Spleen (tissue), 11 donors: ENCODE results near the gene WNT2B. TPM values are rescaled to one million over a fixed set of nuclear protein-coding genes. Genes with fewer than 3 reads are reported as not detected.

Source experiments
- DNase-seq: peaks from one replicate; pipeline ENCODE4 v3.0.0-alpha.2; 2020
- H3K27ac ChIP-seq, 8 donors: fragments of 200-600 bp; sonication (generic) in 7 of 8; 1 replicate in 4 of 8; 2 replicates in 4 of 8; pipeline versions ENCODE4 v1.5.0 to v1.8.0; 2016 to 2021; ENCODE audit warnings: inconsistent platforms in 4 of 8, mild to moderate bottlenecking in 4 of 8, moderate library complexity in 1 of 8
- H3K27me3 ChIP-seq, 7 donors: fragments of 200-600 bp; sonication (generic) in 6 of 7; replicated peaks in 1 of 7; 1 replicate in 4 of 7; 2 replicates in 3 of 7; pipeline versions ENCODE4 v1.5.0 to v1.8.0; 2016 to 2021; ENCODE audit warnings: inconsistent platforms in 3 of 7, mild to moderate bottlenecking in 1 of 7
- H3K36me3 ChIP-seq, 6 donors: fragments of 200-600 bp; sonication (generic) in 5 of 6; 1 replicate in 4 of 6; 2 replicates in 2 of 6; pipeline versions ENCODE4 v1.5.0 to v1.8.0; 2016 to 2021; ENCODE audit warnings: inconsistent platforms in 2 of 6
- H3K4me1 ChIP-seq, 6 donors: fragments of 200-600 bp; sonication (generic) in 5 of 6; 1 replicate in 3 of 6; 2 replicates in 3 of 6; pipeline versions ENCODE4 v1.5.0 to v1.8.0; 2016 to 2021; ENCODE audit warnings: inconsistent platforms in 3 of 6
- H3K4me3 ChIP-seq, 8 donors: fragments of 200-600 bp; sonication (generic) in 7 of 8; 1 replicate in 4 of 8; 2 replicates in 4 of 8; pipeline versions ENCODE4 v1.5.0 to v1.8.0; 2016 to 2021; ENCODE audit warnings: inconsistent platforms in 4 of 8, mild to moderate bottlenecking in 4 of 8, moderate library complexity in 2 of 8
- H3K9me3 ChIP-seq, 8 donors: fragments of 200-600 bp; sonication (generic) in 7 of 8; 1 replicate in 4 of 8; 2 replicates in 4 of 8; pipeline versions ENCODE4 v1.5.0 to v1.8.0; 2016 to 2021; ENCODE audit warnings: inconsistent platforms in 4 of 8
- CTCF ChIP-seq, 11 experiments: fragments of 200-600 bp in 7 of 11; fragments of 450-650 bp in 4 of 11; sonication (generic) in 4 of 11; IDR thresholded peaks in 8 of 11; conservative IDR thresholded peaks in 3 of 11; 1 replicate in 7 of 11; 2 replicates in 4 of 11; pipeline versions ENCODE4 v1.4.0 to v1.8.0; 2016 to 2021; ENCODE audit warnings: antibody characterized with exemption in 11 of 11, inconsistent platforms in 4 of 11, mild to moderate bottlenecking in 1 of 11
- POLR2A ChIP-seq, 3 donors: fragments of 450-650 bp; IDR thresholded peaks; one replicate each; pipeline ENCODE4 v1.5.1; 2017; ENCODE audit warnings: antibody characterized with exemption in 3 of 3, mild to moderate bottlenecking in 1 of 3
- POLR2AphosphoS5 ChIP-seq, 3 donors: sonication (generic); formaldehyde crosslinking; IDR thresholded peaks; one replicate each; pipeline ENCODE4 v1.5.1; 2017; ENCODE audit warnings: antibody characterized with exemption in 3 of 3
- WGBS, 5 donors: extraction: QIAGEN DNeasy Blood & Tissue Kit in 3 of 5; methylation state at CpG; one replicate each; pipeline versions ENCODE4 v1.1.5 to v1.1.7; 2013 to 2018; 5-methylcytosine and 5-hydroxymethylcytosine counted together
- intact Hi-C: fragments of 100-400 bp; cut with DNase I; formaldehyde crosslinking; loops from one replicate; pipeline ENCODE4 v1.15.0; 2023; ENCODE audit warnings: low total_unique reads
- microRNA-seq, 3 donors: library from miRNA; unstranded; fragments of <30 nt; microRNA quantifications; one replicate each; pipeline versions ENCODE4 to v1.1.0, GENCODE V29; 2019 to 2020
- polyA plus RNA-seq, 3 donors: library from polyadenylated mRNA; stranded (reverse); fragments of 200-250 nt; gene quantifications; one replicate each; pipeline ENCODE4 v1.2.1, GENCODE V29; 2013
- total RNA-seq, 7 donors: library from RNA; depleted of rRNA in 3 of 7; stranded (reverse); fragments of >200 nt in 3 of 7; fragmentation: NEBNext Ultra II Directional in 4 of 7; extraction: Animal tissue kit (Norgen Biotek cat#: 25700) in 4 of 7; gene quantifications; one replicate each; pipeline versions ENCODE4 v1.1.0 to v1.2.1, GENCODE V29; 2016 to 2021
- donor health status: healthy with polysubstance abuse.
- donor health status: DM: no; HTN: no; CAD: no; lungs with moderate emphysema.
- donor health status: DM: no; HTN: no; CAD: no.
- donor health status: Bipolar disorder and iron deficiency.
- donor health status: healthy.
- donor health status: DM: no; HTN: no; CAD: no.
- donor health status: DM: yes; HTN: yes; CAD: no.

The WNT2B gene
- total and polyA plus RNA-seq, 10 donors: 0.36 to 5.8 (median 1.1) TPM

DNA sequence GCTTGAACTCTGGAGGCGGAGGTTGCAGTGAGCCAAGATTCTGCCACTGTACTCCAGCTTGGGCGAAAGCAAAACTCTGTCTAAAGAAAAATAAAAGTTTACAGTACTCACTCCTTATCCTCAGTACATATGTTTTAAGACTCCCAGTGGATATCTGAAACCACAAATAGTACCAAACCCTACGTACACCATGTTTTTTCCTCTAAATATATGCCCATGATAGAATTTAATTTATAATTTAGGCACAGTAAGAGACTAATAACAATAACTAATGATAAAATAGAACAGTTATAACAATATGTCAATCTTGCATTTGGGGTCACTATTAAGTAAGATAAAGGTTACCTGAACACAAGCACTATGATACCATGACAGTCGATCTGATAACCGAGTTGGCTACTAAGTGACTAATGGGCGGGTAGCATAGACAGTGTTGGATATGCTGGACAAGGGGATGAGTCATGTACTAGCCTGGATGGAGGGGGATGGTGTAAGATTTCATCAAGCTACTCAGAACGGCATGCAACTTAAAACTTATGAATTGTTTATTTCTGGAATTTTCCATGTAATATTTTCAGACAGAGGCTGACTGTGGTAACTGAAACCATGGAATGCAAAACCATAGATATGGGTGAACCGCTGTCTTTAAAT lies 66.5 kb downstream of the WNT2B start:
- Histone ChIP-seq H3K4me1 (no peaks in the 10 kb centered on the region), H3K36me3 (peaks cover 0 to 100% (median 50%) of the 10 kb centered on the region in 6 donors), H3K27ac (no peak overlapping the region), H3K27me3 (no peaks in the 10 kb centered on the region), H3K9me3 (no peaks in the 10 kb centered on the region), H3K4me3 (no peak overlapping the region)
- 94 to 97% (median 96%) methylated on average over 8 of the region's 8 CpGs for WGBS, 5 donors
- intact Hi-C loops: no loop called here
- TF ChIP-seq POLR2AphosphoS5 (IDR thresholded peaks at IDR 0.05): no peak
- TF ChIP-seq CTCF (IDR thresholded peaks at IDR 0.05 in 8 of 11, conservative IDR thresholded peaks at IDR 0.05 in 3 of 11): no peak
- TF ChIP-seq POLR2A (IDR thresholded peaks at IDR 0.05): no peak
- DNase-seq: no peak

DNA sequence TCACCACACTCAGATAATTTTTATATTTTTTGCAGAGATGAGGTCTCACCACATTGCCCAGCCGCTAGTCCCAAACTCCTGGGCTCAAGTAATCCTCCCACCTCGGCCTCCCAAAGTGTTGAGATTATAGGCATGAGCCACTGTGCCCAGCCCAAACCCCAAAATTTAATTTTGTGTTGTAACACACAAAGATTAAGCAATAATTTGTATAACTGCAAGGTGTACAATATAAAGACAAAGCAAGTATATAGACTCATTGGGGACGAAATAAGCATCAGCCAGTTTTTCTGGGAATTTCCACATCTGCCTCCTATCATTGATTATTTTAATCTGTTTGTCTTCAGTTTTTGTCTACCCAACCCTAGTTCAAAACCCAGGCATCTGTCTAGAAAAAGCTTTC lies 67.5 kb downstream of the WNT2B start:
- TF ChIP-seq CTCF (IDR thresholded peaks at IDR 0.05 in 8 of 11, conservative IDR thresholded peaks at IDR 0.05 in 3 of 11): no peak
- no peak for TF ChIP-seq POLR2A (IDR thresholded peaks at IDR 0.05)
- TF ChIP-seq POLR2AphosphoS5 (IDR thresholded peaks at IDR 0.05): no peak
- 96 to 99% (median 97%) methylated on average over 3 of the region's 3 CpGs for WGBS, 5 donors
- intact Hi-C loops: no loop called here
- no peaks in the 10 kb centered on the region for H3K4me1 ChIP-seq
- peaks cover 0 to 100% (median 54%) of the 10 kb centered on the region in 6 donors for H3K36me3 ChIP-seq
- no peak for DNase-seq
- H3K27me3 ChIP-seq: no peaks in the 10 kb centered on the region
- no peaks in the 10 kb centered on the region for H3K9me3 ChIP-seq
- H3K27ac ChIP-seq: no peak overlapping the region
- no peak overlapping the region for H3K4me3 ChIP-seq

Small RNA genes lying within 50 kb of the gene (microRNA-seq; reads per million reads assigned to microRNA genes)
- gene MIR4256: 0 reads per million in 3 donors

Other genes starting within 250 kb of the WNT2B start
- gene CTTNBP2NL, start 112.8 kb upstream of the WNT2B start, total RNA-seq: 10 to 100 TPM; 15.3 to 48.1 (median 27.5) TPM
- 1 to 10 TPM; 1.9 to 4.6 (median 2.5) TPM for gene CTTNBP2NL, start 112.8 kb upstream of the WNT2B start, polyA plus RNA-seq
- 10 to 100 TPM; 14.1 to 23.9 (median 22.2) TPM for gene ST7L, start 110.2 kb downstream of the WNT2B start, total RNA-seq
- 1 to 10 TPM; 6.1 to 7.7 (median 6.9) TPM for gene ST7L, start 110.2 kb downstream of the WNT2B start, polyA plus RNA-seq
- 100 to 1,000 TPM; 190 to 354 (median 259) TPM for gene CAPZA1, start 110.9 kb downstream of the WNT2B start, total RNA-seq
- 100 to 1,000 TPM; 105 to 132 (median 117) TPM for gene CAPZA1, start 110.9 kb downstream of the WNT2B start, polyA plus RNA-seq
- 10 to 100 TPM; 45.5 to 92.3 (median 60.2) TPM for gene MOV10, start 165.7 kb downstream of the WNT2B start, total RNA-seq
- 10 to 100 TPM; 23.5 to 62.5 (median 50.8) TPM for gene MOV10, start 165.7 kb downstream of the WNT2B start, polyA plus RNA-seq
- gene RHOC, start 198.2 kb downstream of the WNT2B start, total RNA-seq: 100 to 1,000 TPM; 125 to 292 (median 210) TPM
- 100 to 1,000 TPM; 120 to 323 (median 153) TPM for gene RHOC, start 198.2 kb downstream of the WNT2B start, polyA plus RNA-seq
- gene PPM1J, start 206.4 kb downstream of the WNT2B start, total RNA-seq: 1 to 10 TPM in 5 of 7 donors, under 1 TPM in 2; 0.51 to 1.8 (median 1.3) TPM
- gene PPM1J, start 206.4 kb downstream of the WNT2B start, polyA plus RNA-seq: 1 to 10 TPM; 1.3 to 1.9 (median 1.5) TPM